ENCODE results near the gene ZER1.

DNA sequence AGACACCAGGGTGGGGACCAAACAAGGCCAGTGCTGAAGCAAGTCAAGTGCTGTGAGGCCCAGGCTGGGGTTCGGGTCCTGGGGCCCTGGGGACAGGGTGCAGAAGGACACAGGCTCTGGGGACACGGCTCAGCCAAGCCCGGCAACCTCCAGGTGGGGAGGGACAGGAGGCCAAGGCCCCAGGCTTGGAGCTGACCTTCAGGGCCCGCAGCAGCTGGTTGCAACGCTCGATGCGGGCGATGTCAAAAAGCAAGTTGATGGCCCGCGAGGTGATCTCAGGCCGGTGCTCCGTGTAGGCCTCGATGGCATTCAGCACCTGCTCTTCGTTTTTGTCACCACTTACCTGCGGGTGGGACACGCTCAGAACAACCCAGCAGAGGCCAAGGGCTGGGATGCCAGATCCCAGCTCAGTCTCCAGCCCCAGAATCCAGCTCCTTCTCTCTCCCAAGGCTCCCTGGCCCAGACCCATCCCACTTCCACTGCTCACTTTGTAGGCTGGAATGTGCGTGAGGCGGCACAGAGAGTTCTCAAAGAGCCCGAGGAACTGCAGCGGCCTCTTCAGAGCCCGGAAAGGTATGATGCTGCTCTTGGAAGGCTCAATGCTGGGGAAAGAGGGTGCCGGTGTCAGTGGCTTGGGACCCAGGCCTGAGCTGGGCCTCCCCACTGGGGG lies 20.7 kb downstream of the ZER1 start:
- TF ChIP-seq POLR2A (IDR thresholded peaks at IDR 0.05): no peak
- TF ChIP-seq, protein P1, sequence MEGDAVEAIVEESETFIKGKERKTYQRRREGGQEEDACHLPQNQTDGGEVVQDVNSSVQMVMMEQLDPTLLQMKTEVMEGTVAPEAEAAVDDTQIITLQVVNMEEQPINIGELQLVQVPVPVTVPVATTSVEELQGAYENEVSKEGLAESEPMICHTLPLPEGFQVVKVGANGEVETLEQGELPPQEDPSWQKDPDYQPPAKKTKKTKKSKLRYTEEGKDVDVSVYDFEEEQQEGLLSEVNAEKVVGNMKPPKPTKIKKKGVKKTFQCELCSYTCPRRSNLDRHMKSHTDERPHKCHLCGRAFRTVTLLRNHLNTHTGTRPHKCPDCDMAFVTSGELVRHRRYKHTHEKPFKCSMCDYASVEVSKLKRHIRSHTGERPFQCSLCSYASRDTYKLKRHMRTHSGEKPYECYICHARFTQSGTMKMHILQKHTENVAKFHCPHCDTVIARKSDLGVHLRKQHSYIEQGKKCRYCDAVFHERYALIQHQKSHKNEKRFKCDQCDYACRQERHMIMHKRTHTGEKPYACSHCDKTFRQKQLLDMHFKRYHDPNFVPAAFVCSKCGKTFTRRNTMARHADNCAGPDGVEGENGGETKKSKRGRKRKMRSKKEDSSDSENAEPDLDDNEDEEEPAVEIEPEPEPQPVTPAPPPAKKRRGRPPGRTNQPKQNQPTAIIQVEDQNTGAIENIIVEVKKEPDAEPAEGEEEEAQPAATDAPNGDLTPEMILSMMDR (IDR thresholded peaks at IDR 0.05): no peak

Measured in uterus (tissue), 2 donors.